Peyer's patch (tissue), 4 donors: Measurements from ENCODE around the gene LCN6. TPM values are rescaled to one million over a fixed set of nuclear protein-coding genes. Genes with fewer than 3 reads are reported as not detected.
"Not testable (repeated sequence)": the region's sequence is repeated elsewhere in the genome, so short reads cannot be mapped to it uniquely, and the experiment has no call there.

Source experiments
- DNase-seq, 3 donors: peaks; one replicate each; pipeline ENCODE4 v3.0.0-alpha.2; 2017 to 2019
- H3K27ac ChIP-seq, 4 donors: fragments of 200-600 bp; sonication (generic); one replicate each; pipeline ENCODE4 v1.5.1; 2016 to 2019
- H3K27me3 ChIP-seq, 2 donors: fragments of 200-600 bp; sonication (generic); one replicate each; pipeline ENCODE4 v1.5.1; 2019
- H3K36me3 ChIP-seq, 3 donors: fragments of 200-600 bp; sonication (generic); one replicate each; pipeline ENCODE4 v1.5.1; 2016 to 2019
- H3K4me1 ChIP-seq, 4 donors: fragments of 200-600 bp; sonication (generic); one replicate each; pipeline ENCODE4 v1.5.1; 2016 to 2019
- H3K4me3 ChIP-seq, 4 donors: fragments of 200-600 bp; sonication (generic); 1 replicate in 3 of 4; 2 replicates in 1 of 4; pipeline ENCODE4 v1.5.1; 2016 to 2019; ENCODE audit warnings: mild to moderate bottlenecking in 1 of 4
- H3K9me3 ChIP-seq, 4 donors: fragments of 200-600 bp; sonication (generic); one replicate each; pipeline ENCODE4 v1.5.1; 2016 to 2019; ENCODE audit warnings: mild to moderate bottlenecking in 1 of 4
- CTCF ChIP-seq, 6 experiments: fragments of 450-650 bp in 4 of 6; fragments of 200-600 bp in 2 of 6; sonication (generic) in 1 of 6; IDR thresholded peaks; one replicate each; pipeline ENCODE4 v1.5.1; 2017 to 2019; ENCODE audit warnings: antibody characterized with exemption in 6 of 6, mild to moderate bottlenecking in 3 of 6, moderate library complexity in 1 of 6
- POLR2A ChIP-seq, 2 donors: fragments of 450-650 bp; IDR thresholded peaks; one replicate each; pipeline ENCODE4 v1.5.1; 2017; ENCODE audit warnings: antibody characterized with exemption in 2 of 2, mild to moderate bottlenecking in 2 of 2, moderate library complexity in 2 of 2
- total RNA-seq, 4 donors: library from RNA; depleted of rRNA; stranded (reverse); fragments of >200 nt; gene quantifications; one replicate each; pipeline ENCODE4 v1.1.0, GENCODE V29; 2016

The LCN6 gene
- total RNA-seq, 4 donors from 2014 or later = 4.7 to 17.3 (median 5.6) TPM

GRCh38 chr9:136771907-136772415, 23.6 kb upstream of the LCN6 start:
- DNase-seq = no peak
- no peaks in the 10 kb centered on the region for H3K9me3 ChIP-seq
- TF ChIP-seq POLR2A (IDR thresholded peaks at IDR 0.05) (no peak), CTCF (IDR thresholded peaks at IDR 0.05) (no peak)
- no peak overlapping the region for H3K4me3 ChIP-seq
- H3K4me1 ChIP-seq = no peaks in the 10 kb centered on the region
- no peak overlapping the region for H3K27ac ChIP-seq
- H3K27me3 ChIP-seq = no peaks in the 10 kb centered on the region
- no peaks in the 10 kb centered on the region for H3K36me3 ChIP-seq

- peak in 2 of 3 donors; percentile 67 for DNase-seq
- no peaks in the 10 kb centered on the region for H3K27me3 ChIP-seq
- H3K4me1 ChIP-seq = peaks cover 0 to 3% (median 0%) of the 10 kb centered on the region in 4 donors
- TF ChIP-seq POLR2A (IDR thresholded peaks at IDR 0.05) = no peak
- TF ChIP-seq CTCF (IDR thresholded peaks at IDR 0.05) = peak in 5 of 6 experiments; percentile 29 to 54 (median 47)
- no peak overlapping the region for H3K27ac ChIP-seq
- no peaks in the 10 kb centered on the region for H3K9me3 ChIP-seq
- no peaks in the 10 kb centered on the region for H3K36me3 ChIP-seq
- H3K4me3 ChIP-seq = no peak overlapping the region
Observed at GRCh38 chr9:136769710-136770191, 21.4 kb upstream of the LCN6 start.

- not testable (repeated sequence) for H3K4me1 ChIP-seq, H3K4me3 ChIP-seq, H3K27me3 ChIP-seq, H3K9me3 ChIP-seq, H3K36me3 ChIP-seq
- peak; percentile 69 to 86 (median 75) for DNase-seq
- peak overlapping the region in 2 of 4 donors; percentile 40 to 57 for H3K27ac ChIP-seq
- TF ChIP-seq CTCF (IDR thresholded peaks at IDR 0.05) = peak in 2 of 6 experiments; percentile 35 to 41
Observed at GRCh38 chr9:136766410-136767120, 18.2 kb upstream of the LCN6 start.

GRCh38 chr9:136765745-136766409, 17.6 kb upstream of the LCN6 start:
- not testable (repeated sequence) for H3K27me3 ChIP-seq, DNase-seq, H3K4me1 ChIP-seq, H3K9me3 ChIP-seq, H3K4me3 ChIP-seq, H3K36me3 ChIP-seq
- peak overlapping the region in 2 of 4 donors; percentile 40 to 57 for H3K27ac ChIP-seq

- no peak for DNase-seq
- H3K4me1 ChIP-seq = peaks cover 0 to 3% (median 0%) of the 10 kb centered on the region in 4 donors
- no peaks in the 10 kb centered on the region for H3K9me3 ChIP-seq
- H3K4me3 ChIP-seq = no peak overlapping the region
- no peaks in the 10 kb centered on the region for H3K36me3 ChIP-seq
- no peaks in the 10 kb centered on the region for H3K27me3 ChIP-seq
- TF ChIP-seq CTCF (IDR thresholded peaks at IDR 0.05) = no peak
- no peak for TF ChIP-seq POLR2A (IDR thresholded peaks at IDR 0.05)
- no peak overlapping the region for H3K27ac ChIP-seq
Observed at GRCh38 chr9:136765041-136765440, 16.7 kb upstream of the LCN6 start.

GRCh38 chr9:136764301-136764891, 16.1 kb upstream of the LCN6 start, which contains the start of gene LCN15:
Gene LCN15 (minus strand): TSS chr9:136764518. CDS start chr9:136764488, 30 bp downstream.
- Histone ChIP-seq H3K9me3 (no peaks in the 10 kb centered on the region), H3K36me3 (no peaks in the 10 kb centered on the region), H3K27ac (no peak within 1 kb of the TSS), H3K4me1 (peaks cover 0 to 3% (median 0%) of the 10 kb centered on the region in 4 donors), H3K4me3 (no peak within 1 kb of the TSS), H3K27me3 (no peaks in the 10 kb centered on the region)
- TF ChIP-seq POLR2A (IDR thresholded peaks at IDR 0.05) (no peak), CTCF (IDR thresholded peaks at IDR 0.05) (no peak)
- DNase-seq = no peak
